GM15510 (cell line): ENCODE measurements around the gene TAS2R9.

Source experiments
- POLR2A ChIP-seq: IDR thresholded peaks from 3 replicates; pipeline ENCODE4 v1.6.1; 2011; ENCODE audit warnings: borderline replicate concordance; ENCODE audit not compliant: insufficient read length; ENCODE audit errors: extremely low read depth

The TAS2R9 gene

DNA sequence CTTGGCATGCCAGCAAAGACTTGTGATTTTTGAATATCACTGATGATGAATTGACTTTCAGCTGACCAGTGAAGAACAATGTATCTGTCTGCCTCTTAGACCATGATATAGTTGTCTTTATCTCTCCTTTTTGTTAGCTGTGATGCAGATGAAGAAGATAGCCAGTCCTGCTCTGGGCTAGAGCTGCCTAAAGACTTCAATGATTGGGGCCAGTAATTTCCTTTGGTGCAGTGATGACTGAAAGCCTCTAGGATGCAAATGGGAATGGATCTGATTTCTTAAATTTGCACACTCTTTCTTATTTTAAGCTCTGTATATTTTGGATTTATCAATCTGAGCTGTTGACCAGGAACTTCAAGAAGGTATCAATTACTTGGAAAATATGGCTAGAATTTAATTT is at the start of gene TAS2R9:
Gene TAS2R9, minus strand, starts transcription at position 101 of the 400 bp plus-strand sequence. Its CDS starts 93 bp downstream, at position 8.
- no peak for TF ChIP-seq POLR2A

DNA sequence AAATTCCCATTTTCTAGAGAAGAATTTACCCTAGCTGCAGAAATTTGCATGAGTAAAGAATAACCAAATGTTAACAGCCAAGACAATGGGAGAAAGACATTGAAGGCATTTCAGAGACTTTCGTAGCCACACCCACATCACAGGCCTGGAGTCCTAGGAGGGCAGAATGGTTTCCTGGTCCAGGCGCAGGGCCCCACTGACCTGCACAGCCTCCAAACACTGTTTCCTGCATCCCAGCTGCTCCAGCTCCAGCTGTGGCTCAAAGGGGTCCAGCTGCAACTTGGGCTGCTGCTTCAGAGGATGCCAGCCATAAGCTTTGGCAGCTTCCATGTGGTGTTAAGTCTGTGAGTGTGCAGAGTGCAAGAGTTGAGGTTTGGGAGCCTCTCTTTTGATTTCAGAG is 45.8 kb upstream of the TAS2R9 start:
- no peak for TF ChIP-seq POLR2A

DNA sequence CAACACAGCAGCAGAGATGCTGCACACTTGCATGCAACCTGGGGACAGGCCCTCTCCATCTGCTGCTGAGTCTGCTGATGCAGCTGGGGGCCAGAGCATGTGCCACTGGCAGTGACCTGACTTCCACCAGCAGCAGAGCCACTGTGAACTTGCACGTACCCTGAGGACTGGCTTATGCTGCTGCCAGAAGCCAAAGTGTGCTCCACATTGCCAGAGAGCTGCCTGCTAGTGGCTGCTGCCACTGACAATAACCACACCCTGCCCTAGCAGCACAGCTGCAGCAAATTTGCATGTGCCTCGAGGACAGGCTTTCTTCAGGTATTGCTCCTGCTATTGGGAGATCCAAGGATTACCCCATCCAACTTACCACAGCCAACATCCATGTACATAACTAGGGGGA is 43.8 kb upstream of the TAS2R9 start:
- TF ChIP-seq POLR2A, result no peak

DNA sequence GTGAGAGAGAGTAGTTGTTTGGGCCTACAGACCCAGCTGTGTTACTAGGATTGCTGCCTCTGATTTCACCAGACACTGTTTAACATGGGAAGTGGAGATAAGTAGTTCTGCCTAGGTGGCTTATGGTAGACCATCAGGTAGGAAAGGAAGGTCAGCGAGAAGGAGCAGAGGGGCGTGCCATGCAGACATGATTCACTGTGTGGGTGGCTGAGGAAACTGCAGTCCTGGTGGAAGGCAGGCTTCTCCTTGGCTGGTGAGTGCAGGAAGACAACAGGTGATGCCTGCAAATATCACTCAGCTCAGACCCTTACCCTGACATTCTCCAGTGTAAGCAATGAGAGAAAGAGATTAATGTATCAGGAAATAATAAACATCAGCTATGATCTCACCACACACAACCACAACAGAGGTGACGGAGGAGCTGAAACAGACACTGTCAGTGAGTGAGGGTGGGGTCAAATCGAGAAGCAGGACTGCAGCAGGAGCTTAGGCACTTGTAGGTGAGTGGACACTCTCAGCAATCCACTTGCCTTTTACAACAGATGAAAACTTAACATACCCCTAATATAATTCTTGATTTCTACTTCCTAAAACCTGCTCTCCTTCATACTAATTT is 41.4 kb upstream of the TAS2R9 start:
- no peak for TF ChIP-seq POLR2A

DNA sequence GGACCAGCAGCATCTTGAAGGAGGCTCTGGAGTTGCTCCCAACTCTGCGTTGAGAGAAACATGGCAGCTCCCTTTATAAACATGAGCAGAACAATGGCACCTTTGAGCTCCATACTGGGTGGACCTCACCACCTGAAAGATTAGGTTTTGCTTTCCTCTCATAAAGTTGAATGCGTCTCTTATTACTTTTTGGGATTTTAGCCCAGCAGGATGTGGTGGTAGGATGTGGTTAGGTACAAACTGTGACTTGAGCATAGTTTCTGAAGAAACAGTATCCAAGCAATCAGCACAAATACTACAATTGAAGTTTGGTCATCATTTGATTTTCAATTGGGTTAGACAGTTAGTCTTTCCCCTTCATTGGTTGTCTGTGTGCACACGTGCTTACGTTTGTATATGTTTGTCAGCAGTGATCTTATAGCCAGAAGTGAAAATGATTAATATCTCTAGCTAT is 39.5 kb upstream of the TAS2R9 start, which contains the start of gene PRR4:
Gene PRR4, minus strand, starts transcription at position 51 of the 454 bp plus-strand sequence. Its CDS starts 38 bp downstream, at position 13.
- no peak for TF ChIP-seq POLR2A

GRCh38 chr12:10847744-10848143 is 37.8 kb upstream of the TAS2R9 start:
- no peak for TF ChIP-seq POLR2A

GRCh38 chr12:10842862-10843261 is 32.9 kb upstream of the TAS2R9 start:
- TF ChIP-seq POLR2A, result no peak

DNA sequence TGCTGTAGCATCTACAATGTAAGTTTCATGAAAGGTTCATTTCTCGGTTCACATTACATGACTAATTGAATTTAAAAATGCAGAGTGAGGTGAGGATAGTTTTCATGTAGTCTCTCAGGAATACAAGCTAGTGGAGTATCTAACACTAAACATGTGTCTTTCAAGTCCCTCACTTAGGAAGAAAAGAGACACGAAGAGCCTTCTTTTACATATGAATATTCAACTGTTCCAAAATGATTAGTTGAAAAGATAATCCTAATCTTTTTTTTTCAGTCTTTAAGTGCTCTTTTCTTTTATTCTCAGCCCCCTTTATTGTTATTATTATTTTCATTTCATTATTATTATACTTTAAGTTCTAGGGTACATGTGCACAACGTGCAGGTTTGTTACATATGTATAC is 28.5 kb upstream of the TAS2R9 start:
- TF ChIP-seq POLR2A, result no peak

DNA sequence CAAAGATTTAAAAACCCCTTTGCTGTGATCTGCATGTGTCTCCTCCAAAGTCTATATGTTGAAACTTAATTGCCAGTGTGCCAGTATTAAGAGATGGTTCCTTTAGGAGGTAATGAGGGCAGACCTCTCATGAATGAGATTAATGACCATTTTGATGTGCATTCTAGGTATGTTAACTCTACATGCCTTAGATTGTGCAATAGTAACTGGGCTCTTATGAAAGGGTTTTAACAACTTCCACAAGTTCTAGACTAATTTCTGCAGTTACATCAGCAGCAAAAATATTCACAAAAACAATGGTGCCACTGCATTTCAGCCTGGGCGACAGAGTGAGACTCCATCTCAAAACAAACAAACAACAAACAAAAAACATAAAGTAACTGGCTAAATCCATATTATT is 20.0 kb upstream of the TAS2R9 start:
- no peak for TF ChIP-seq POLR2A

DNA sequence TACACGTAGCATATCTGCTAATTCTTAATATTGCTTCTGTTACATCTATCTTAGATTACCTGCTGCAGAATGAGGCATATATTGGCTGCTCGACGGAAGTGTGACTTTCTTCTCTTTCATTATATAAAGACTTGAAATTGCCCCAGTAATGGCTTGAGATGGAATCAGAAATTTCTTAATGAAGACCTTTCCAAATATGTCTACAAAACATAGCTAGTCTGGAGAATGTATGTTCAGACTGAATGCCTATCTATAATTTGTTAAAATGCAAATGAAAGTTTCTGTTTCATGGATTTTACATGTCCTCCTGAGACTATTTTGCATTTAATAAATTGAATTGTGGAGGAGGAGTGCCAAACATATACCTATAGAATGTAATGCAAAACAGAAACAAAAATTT is 16.3 kb upstream of the TAS2R9 start, which contains the start of gene TAS2R10:
Gene TAS2R10, minus strand, starts transcription at position 101 of the 400 bp plus-strand sequence. Its CDS starts 89 bp downstream, at position 12.
- no peak for TF ChIP-seq POLR2A

DNA sequence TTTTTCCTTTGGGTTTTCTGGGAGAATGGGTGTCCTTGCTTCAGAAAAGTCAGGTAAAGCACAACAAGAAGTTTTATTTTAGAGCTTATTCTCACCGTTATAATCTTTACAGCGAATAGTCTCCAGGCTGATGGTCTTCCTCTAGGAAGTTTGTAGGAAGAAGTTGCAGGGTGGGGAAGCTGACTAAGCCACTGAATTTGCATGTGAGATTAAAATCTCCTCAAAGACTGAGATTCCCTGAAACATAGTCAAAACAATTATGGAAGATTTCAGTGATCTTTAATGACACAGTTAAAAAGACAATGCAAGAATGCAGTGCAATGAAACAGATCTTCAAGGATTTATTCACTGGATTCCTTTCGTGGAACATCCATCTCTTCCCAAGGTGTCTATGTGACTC is 15.0 kb upstream of the TAS2R9 start:
- TF ChIP-seq POLR2A, result no peak

GRCh38 chr12:10811883-10812536 is 2.0 kb upstream of the TAS2R9 start:
- no peak for TF ChIP-seq POLR2A

DNA sequence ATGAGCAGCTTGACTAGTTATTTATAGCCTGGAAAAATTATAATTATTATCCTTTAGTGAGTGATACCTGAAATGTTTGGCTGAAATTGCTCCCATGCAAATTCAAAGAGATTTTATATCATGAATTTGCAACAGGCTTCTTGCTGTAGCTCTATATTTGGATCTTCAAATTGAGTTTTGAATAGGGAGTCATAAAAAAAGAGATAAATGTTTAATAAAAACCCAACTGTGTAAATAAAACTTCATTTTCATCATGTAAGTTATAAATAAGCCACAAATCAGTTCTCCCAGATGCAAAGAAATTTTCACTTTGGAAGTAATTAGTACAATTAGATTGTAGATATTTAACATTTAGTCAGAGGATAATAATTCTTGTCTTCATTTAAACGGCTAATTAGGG is 2.8 kb downstream of the TAS2R9 start, which contains the start of gene TAS2R8:
Gene TAS2R8, minus strand, starts transcription at position 101 of the 400 bp plus-strand sequence. CDS start 306 bp downstream, outside the sequence.
- TF ChIP-seq POLR2A, result no peak

- TF ChIP-seq POLR2A, result no peak
Observed at GRCh38 chr12:10802587-10802986, 7.4 kb downstream of the TAS2R9 start, which contains the start of gene TAS2R7. TSS of gene TAS2R7 (minus strand) at chr12:10802627. CDS start at chr12:10802570, 57 bp downstream.

- no peak for TF ChIP-seq POLR2A
Observed at GRCh38 chr12:10801741-10802140, 8.2 kb downstream of the TAS2R9 start.

- TF ChIP-seq POLR2A, result no peak
Observed at GRCh38 chr12:10794222-10794621, 15.7 kb downstream of the TAS2R9 start.
